Measurements from ENCODE around the gene NARS2. TPM values are rescaled to one million over a fixed set of nuclear protein-coding genes. Genes with fewer than 3 reads are reported as not detected.
"Not testable (repeated sequence)": the region's sequence is repeated elsewhere in the genome, so short reads cannot be mapped to it uniquely, and the experiment has no call there.

NARS2 gene
- total and polyA plus RNA-seq, 9 of the 15 experiments (the other 6 are each of a cell fraction or from before 2014, with no cell fraction given), result 26.8 to 48.0 (median 34.2) TPM

GRCh38 chr11:78564037-78564436 is 10.6 kb downstream of the NARS2 start:
- ATAC-seq, result peak; percentile 42
- not testable (repeated sequence) for H3K9ac ChIP-seq (ENCODE audit: insufficient read depth in 1 of 2, low read depth in 2 of 2, low read length in 2 of 2); DNase-seq (ENCODE audit: extremely low read depth in 1 of 4, low spot score in 3 of 4); H3K27me3 ChIP-seq (ENCODE audit: control insufficient read depth in 2 of 2, insufficient read depth in 2 of 2, low read length in 2 of 2); H3K27ac ChIP-seq (ENCODE audit: extremely low read depth, low read depth, low read length); H3K4me1 ChIP-seq (replicated peaks in 1 of 2; ENCODE audit: control insufficient read depth in 2 of 2, insufficient read depth in 2 of 2, low read length in 2 of 2); H3K4me3 ChIP-seq; BruUV-seq (replicated peaks); FAIRE-seq; H3K9me3 ChIP-seq (replicated peaks; ENCODE audit: control insufficient read depth, insufficient read depth, low read depth, low read length); H2AFZ ChIP-seq (ENCODE audit: low read depth, low read length); H3K9me1 ChIP-seq (ENCODE audit: control insufficient read depth, insufficient read depth, low read length); H3K4me2 ChIP-seq (ENCODE audit: insufficient read depth, low read length); H4K20me1 ChIP-seq (replicated peaks; ENCODE audit: control insufficient read depth, insufficient read depth, low read length)
- ChIA-PET POLR2A (interaction anchor here (0.6 to 1.1 kb wide), 2 partner anchors 9 to 177 kb away, joined by 3 read pairs; no protein-coding TSS in a partner anchor), CTCF (ENCODE audit: low intra/inter-chr PET ratio) (interaction anchor here (0.8 to 3.7 kb wide), 5 partner anchors 146 to 787 kb away, joined by 3 to 30 read pairs (median 3); partner anchors contain the start of gene GAB2)
- 77% methylated on average over 4 of the region's 4 CpGs for WGBS (ENCODE audit: insufficient coverage, low coverage, missing lambda C conversion rate)
- intact Hi-C loops (cut with micrococcal nuclease), result loop anchor here (1.0 to 10.0 kb wide), 5 partner anchors 147 to 549 kb away; partner anchors contain the start of gene GAB2
- Histone ChIP-seq H3K79me2 (ENCODE audit: control insufficient read depth, insufficient read depth, low read length) (peaks cover 45% of the 10 kb centered on the region), H3K36me3 (ENCODE audit: control insufficient read depth, insufficient read depth, low read length) (peaks cover 78% of the 10 kb centered on the region)
- TF ChIP-seq ZNF121 (CRISPR knock-in tag; conservative IDR thresholded peaks at IDR 0.05), result peak; percentile 71
- in situ Hi-C loops (cut with MboI), result loop anchor here (5.0 kb wide), 1 partner anchor 342 kb away; no protein-coding TSS in a partner anchor

GRCh38 chr11:78563090-78563489 is 11.6 kb downstream of the NARS2 start:
- H3K9me3 ChIP-seq (replicated peaks; ENCODE audit: control insufficient read depth, insufficient read depth, low read depth, low read length); BruUV-seq (replicated peaks); ATAC-seq; DNase-seq (ENCODE audit: extremely low read depth in 1 of 4, low spot score in 3 of 4); H2AFZ ChIP-seq (ENCODE audit: low read depth, low read length); H3K4me1 ChIP-seq (replicated peaks in 1 of 2; ENCODE audit: control insufficient read depth in 2 of 2, insufficient read depth in 2 of 2, low read length in 2 of 2); H3K4me2 ChIP-seq (ENCODE audit: insufficient read depth, low read length); H3K27me3 ChIP-seq (ENCODE audit: control insufficient read depth in 2 of 2, insufficient read depth in 2 of 2, low read length in 2 of 2); H3K9me1 ChIP-seq (ENCODE audit: control insufficient read depth, insufficient read depth, low read length); FAIRE-seq; POLR2A ChIA-PET; H3K27ac ChIP-seq (ENCODE audit: extremely low read depth, low read depth, low read length); H3K4me3 ChIP-seq; H4K20me1 ChIP-seq (replicated peaks; ENCODE audit: control insufficient read depth, insufficient read depth, low read length); H3K9ac ChIP-seq (ENCODE audit: insufficient read depth in 1 of 2, low read depth in 2 of 2, low read length in 2 of 2): not testable (repeated sequence)
- peaks cover 45% of the 10 kb centered on the region for H3K79me2 ChIP-seq (ENCODE audit: control insufficient read depth, insufficient read depth, low read length)
- CTCF ChIA-PET (ENCODE audit: low intra/inter-chr PET ratio), result interaction anchor here (3.7 kb wide), 1 partner anchor 334 kb away, joined by 30 read pairs; no protein-coding TSS in a partner anchor
- in situ Hi-C loops (cut with MboI) (loop anchor here (5.0 kb wide), 1 partner anchor 341 kb away; no protein-coding TSS in a partner anchor), intact Hi-C loops (cut with micrococcal nuclease) (loop anchor here (5.0 to 10.0 kb wide), 3 partner anchors 268 to 548 kb away; no protein-coding TSS in a partner anchor)
- WGBS (ENCODE audit: insufficient coverage, low coverage, missing lambda C conversion rate), result 94% methylated on average over 12 of the region's 12 CpGs
- peaks cover 75% of the 10 kb centered on the region for H3K36me3 ChIP-seq (ENCODE audit: control insufficient read depth, insufficient read depth, low read length)

Data from K562 (cell line).